Measurements from ENCODE around the gene AIDA.

DNA sequence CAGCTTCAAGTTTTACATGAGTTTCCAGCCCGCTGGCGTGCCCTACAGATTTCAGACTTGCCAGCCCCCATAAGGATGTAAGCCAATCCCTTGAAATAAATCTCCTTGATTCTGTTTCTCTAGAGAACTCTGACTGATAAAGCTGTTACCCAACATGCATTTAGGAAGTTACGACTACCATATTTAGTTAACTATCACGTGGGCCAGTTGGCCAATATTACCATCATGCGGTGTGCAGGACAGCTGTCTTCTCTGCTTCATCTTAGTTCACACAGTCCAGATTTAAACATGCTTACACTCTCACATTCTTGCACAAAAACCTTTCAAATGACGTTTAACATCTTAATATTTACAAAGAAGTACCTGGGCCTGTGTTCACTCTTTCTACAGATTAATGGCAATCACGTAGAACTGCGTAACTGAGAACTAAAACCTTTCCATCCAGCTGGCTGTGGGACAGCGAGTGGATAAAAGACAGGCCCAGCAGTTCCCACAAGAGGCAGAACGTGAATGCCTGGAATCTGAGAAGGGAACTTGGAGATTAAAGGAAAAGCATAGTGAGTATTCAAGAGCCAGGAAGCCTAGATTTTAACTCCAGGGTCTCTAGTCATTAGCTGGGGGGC lies 45.5 kb upstream of the AIDA start:
- TF ChIP-seq, protein P1, sequence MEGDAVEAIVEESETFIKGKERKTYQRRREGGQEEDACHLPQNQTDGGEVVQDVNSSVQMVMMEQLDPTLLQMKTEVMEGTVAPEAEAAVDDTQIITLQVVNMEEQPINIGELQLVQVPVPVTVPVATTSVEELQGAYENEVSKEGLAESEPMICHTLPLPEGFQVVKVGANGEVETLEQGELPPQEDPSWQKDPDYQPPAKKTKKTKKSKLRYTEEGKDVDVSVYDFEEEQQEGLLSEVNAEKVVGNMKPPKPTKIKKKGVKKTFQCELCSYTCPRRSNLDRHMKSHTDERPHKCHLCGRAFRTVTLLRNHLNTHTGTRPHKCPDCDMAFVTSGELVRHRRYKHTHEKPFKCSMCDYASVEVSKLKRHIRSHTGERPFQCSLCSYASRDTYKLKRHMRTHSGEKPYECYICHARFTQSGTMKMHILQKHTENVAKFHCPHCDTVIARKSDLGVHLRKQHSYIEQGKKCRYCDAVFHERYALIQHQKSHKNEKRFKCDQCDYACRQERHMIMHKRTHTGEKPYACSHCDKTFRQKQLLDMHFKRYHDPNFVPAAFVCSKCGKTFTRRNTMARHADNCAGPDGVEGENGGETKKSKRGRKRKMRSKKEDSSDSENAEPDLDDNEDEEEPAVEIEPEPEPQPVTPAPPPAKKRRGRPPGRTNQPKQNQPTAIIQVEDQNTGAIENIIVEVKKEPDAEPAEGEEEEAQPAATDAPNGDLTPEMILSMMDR (conservative IDR thresholded peaks at IDR 0.05; ENCODE audit: low read depth in 2 of 2), result no peak
- TF ChIP-seq POLR2AphosphoS5 (IDR thresholded peaks at IDR 0.05; ENCODE audit: low read depth) (no peak), CREB1 (CRISPR knock-in tag; IDR thresholded peaks at IDR 0.05; ENCODE audit: low read depth) (no peak)
- TF ChIP-seq, protein P2, sequence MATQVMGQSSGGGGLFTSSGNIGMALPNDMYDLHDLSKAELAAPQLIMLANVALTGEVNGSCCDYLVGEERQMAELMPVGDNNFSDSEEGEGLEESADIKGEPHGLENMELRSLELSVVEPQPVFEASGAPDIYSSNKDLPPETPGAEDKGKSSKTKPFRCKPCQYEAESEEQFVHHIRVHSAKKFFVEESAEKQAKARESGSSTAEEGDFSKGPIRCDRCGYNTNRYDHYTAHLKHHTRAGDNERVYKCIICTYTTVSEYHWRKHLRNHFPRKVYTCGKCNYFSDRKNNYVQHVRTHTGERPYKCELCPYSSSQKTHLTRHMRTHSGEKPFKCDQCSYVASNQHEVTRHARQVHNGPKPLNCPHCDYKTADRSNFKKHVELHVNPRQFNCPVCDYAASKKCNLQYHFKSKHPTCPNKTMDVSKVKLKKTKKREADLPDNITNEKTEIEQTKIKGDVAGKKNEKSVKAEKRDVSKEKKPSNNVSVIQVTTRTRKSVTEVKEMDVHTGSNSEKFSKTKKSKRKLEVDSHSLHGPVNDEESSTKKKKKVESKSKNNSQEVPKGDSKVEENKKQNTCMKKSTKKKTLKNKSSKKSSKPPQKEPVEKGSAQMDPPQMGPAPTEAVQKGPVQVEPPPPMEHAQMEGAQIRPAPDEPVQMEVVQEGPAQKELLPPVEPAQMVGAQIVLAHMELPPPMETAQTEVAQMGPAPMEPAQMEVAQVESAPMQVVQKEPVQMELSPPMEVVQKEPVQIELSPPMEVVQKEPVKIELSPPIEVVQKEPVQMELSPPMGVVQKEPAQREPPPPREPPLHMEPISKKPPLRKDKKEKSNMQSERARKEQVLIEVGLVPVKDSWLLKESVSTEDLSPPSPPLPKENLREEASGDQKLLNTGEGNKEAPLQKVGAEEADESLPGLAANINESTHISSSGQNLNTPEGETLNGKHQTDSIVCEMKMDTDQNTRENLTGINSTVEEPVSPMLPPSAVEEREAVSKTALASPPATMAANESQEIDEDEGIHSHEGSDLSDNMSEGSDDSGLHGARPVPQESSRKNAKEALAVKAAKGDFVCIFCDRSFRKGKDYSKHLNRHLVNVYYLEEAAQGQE (IDR thresholded peaks at IDR 0.05; ENCODE audit: unreplicated experiment), result no peak

All from GM23338 (cell line).